Suprapubic skin (tissue), 4 donors: ENCODE data around the gene SERPIND1.

Experiments
- POLR2A ChIP-seq, 2 donors: fragments of 450-650 bp; IDR thresholded peaks; one replicate each; pipeline ENCODE4 v1.6.1; 2017; ENCODE audit warnings: antibody characterized with exemption in 2 of 2, mild to moderate bottlenecking in 2 of 2, moderate library complexity in 2 of 2
- POLR2AphosphoS5 ChIP-seq, 3 donors: sonication (generic); formaldehyde crosslinking; IDR thresholded peaks; one replicate each; pipeline ENCODE4 v1.6.1; 2017; ENCODE audit warnings: antibody characterized with exemption in 3 of 3
- TF ChIP-seq, protein P1 (sequence below), 2 donors: fragments of 200-600 bp in 1 of 2; fragments of 450-650 bp in 1 of 2; sonication (generic) in 1 of 2; IDR thresholded peaks; one replicate each; pipeline ENCODE4 v1.5.1; 2016 to 2019; ENCODE audit warnings: antibody characterized with exemption in 2 of 2, mild to moderate bottlenecking in 1 of 2, moderate library complexity in 1 of 2

DNA sequence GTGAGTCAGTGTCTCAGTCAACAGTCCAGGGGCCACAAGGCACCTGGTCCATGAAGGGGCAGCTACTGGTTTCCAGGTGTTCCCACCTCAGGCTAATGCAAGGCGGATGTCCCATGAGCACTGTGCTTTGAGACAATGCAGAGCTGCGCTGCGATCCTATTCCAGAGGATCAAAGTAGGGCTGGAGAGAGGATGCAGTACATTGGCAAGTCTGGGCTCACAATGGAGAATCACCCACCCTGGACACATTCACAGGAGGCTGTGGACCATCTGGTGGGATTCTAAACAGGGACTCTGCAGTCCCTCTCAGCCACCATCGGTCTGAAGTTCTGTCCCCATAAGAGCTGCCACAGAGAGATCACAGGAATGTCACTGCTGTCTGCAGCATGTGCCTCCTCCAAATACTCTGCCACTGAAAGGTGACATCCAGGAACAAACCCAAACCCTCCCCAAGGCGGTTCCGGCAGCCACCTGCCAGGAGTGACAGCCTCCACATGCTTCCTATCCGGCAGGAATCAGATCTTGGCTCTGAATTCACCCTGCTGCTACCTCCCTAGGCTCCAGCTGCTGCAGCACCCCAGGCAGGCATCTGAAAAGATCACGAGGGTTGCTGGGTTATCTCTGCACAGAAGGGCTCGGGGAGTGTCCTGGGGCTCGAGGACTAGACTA lies 45.3 kb upstream of the SERPIND1 start:
- TF ChIP-seq, protein P1, sequence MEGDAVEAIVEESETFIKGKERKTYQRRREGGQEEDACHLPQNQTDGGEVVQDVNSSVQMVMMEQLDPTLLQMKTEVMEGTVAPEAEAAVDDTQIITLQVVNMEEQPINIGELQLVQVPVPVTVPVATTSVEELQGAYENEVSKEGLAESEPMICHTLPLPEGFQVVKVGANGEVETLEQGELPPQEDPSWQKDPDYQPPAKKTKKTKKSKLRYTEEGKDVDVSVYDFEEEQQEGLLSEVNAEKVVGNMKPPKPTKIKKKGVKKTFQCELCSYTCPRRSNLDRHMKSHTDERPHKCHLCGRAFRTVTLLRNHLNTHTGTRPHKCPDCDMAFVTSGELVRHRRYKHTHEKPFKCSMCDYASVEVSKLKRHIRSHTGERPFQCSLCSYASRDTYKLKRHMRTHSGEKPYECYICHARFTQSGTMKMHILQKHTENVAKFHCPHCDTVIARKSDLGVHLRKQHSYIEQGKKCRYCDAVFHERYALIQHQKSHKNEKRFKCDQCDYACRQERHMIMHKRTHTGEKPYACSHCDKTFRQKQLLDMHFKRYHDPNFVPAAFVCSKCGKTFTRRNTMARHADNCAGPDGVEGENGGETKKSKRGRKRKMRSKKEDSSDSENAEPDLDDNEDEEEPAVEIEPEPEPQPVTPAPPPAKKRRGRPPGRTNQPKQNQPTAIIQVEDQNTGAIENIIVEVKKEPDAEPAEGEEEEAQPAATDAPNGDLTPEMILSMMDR (IDR thresholded peaks at IDR 0.05), result no peak
- TF ChIP-seq POLR2A (IDR thresholded peaks at IDR 0.05), result no peak
- TF ChIP-seq POLR2AphosphoS5 (IDR thresholded peaks at IDR 0.05), result no peak
